ENCODE results near the gene GDPD5. TPM values are rescaled to one million over a fixed set of nuclear protein-coding genes. Genes with fewer than 3 reads are reported as not detected.

Gene GDPD5
- total RNA-seq, 2 experiments from 2014 or later = 13.5 to 57.3 TPM

DNA sequence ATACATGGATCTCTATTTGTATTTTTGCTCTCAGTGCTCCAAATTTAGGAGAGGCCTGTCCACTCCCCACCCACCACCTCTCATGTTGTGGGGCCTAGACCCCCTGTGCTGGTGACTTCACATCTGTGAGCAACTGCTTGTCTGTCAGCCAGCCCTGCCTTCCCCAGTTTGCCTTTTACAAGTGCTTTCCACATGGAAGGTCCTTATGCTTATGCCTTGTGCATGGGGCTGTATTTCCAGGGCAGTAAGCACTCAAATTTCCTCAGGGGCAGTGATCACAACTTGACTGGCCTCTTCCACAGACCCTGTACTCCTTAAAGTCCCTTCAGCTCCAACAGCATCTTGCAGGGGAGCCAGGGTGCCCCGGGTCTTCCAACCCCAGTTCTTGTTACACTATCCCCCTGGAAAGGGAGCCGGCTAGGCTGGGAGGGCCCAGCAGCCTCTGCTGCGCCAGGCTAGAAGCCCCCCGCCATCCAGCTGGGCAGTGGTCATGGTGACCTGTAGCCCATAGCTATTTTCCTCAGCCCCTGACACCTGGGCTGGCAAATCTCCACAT, 29.9 kb downstream of the GDPD5 start:
- POLR2A ChIA-PET = no interaction called here
- TF ChIP-seq, protein P1, sequence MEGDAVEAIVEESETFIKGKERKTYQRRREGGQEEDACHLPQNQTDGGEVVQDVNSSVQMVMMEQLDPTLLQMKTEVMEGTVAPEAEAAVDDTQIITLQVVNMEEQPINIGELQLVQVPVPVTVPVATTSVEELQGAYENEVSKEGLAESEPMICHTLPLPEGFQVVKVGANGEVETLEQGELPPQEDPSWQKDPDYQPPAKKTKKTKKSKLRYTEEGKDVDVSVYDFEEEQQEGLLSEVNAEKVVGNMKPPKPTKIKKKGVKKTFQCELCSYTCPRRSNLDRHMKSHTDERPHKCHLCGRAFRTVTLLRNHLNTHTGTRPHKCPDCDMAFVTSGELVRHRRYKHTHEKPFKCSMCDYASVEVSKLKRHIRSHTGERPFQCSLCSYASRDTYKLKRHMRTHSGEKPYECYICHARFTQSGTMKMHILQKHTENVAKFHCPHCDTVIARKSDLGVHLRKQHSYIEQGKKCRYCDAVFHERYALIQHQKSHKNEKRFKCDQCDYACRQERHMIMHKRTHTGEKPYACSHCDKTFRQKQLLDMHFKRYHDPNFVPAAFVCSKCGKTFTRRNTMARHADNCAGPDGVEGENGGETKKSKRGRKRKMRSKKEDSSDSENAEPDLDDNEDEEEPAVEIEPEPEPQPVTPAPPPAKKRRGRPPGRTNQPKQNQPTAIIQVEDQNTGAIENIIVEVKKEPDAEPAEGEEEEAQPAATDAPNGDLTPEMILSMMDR (conservative IDR thresholded peaks at IDR 0.05; ENCODE audit: low read length) = no peak
- no peak for TF ChIP-seq EZH2phosphoT487 (IDR thresholded peaks at IDR 0.05; ENCODE audit: borderline replicate concordance, low read depth, low read length)
- H4K20me1 ChIP-seq (ENCODE audit: insufficient read depth, low read length) = no peaks in the 10 kb centered on the region
- H3K36me3 ChIP-seq (ENCODE audit: insufficient read depth, low read length) = no peaks in the 10 kb centered on the region
- BruUV-seq (replicated peaks) = no TSS peak
- CTCF ChIA-PET (ENCODE audit: unreplicated experiment) = no interaction called here
- H3K9me2 ChIP-seq (ENCODE audit: insufficient read depth, low read length) = no peaks in the 10 kb centered on the region
- H3K4me1 ChIP-seq (ENCODE audit: insufficient read depth, low read length, poor library complexity, severe bottlenecking) = peaks cover 14% of the 10 kb centered on the region
- H3K4me2 ChIP-seq (ENCODE audit: low read length) = no peak overlapping the region
- H3K27ac ChIP-seq (ENCODE audit: low read depth, low read length, poor library complexity, severe bottlenecking) = no peak overlapping the region
- DNase-seq (ENCODE audit: low spot score) = no peak
- H2AFZ ChIP-seq (ENCODE audit: low read length) = no peak overlapping the region
- no peaks in the 10 kb centered on the region for H3K9me3 ChIP-seq (ENCODE audit: low read length)
- H3K4me3 ChIP-seq (ENCODE audit: low read depth, low read length, poor library complexity, severe bottlenecking) = no peak overlapping the region
- intact Hi-C loops (cut with micrococcal nuclease; ENCODE audit: unreplicated experiment) = no loop called here
- no peaks in the 10 kb centered on the region for H3K79me2 ChIP-seq (ENCODE audit: insufficient read depth, low read depth, low read length)

DNA sequence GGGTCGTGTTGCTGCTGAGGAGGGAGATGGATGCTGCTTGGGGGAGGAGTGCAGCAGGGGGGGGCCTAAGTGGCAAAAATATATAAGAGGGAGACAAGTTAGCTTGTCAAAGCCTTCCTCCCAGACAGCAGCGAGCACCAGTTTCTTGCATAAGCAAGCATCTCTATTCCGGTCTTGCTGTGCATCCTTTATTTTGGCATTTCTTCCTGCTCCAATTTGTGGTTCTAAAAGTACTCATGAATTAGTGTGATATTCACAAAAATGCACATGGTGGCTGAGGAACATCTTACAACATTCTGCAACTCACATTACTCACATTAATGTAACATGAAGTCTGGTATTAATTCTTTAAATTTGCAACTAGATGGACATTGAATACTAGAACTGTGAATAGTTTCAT, 32.1 kb downstream of the GDPD5 start:
- H4K20me1 ChIP-seq (ENCODE audit: insufficient read depth, low read length) = no peaks in the 10 kb centered on the region
- H3K4me3 ChIP-seq (ENCODE audit: low read depth, low read length, poor library complexity, severe bottlenecking) = no peak overlapping the region
- BruUV-seq (replicated peaks) = no TSS peak
- no peak overlapping the region for H2AFZ ChIP-seq (ENCODE audit: low read length)
- intact Hi-C loops (cut with micrococcal nuclease; ENCODE audit: unreplicated experiment) = no loop called here
- POLR2A ChIA-PET = interaction anchor here (0.7 kb wide), 1 partner anchor 8 kb away, joined by 3 read pairs; no protein-coding TSS in a partner anchor
- peaks cover 14% of the 10 kb centered on the region for H3K4me1 ChIP-seq (ENCODE audit: insufficient read depth, low read length, poor library complexity, severe bottlenecking)
- H3K79me2 ChIP-seq (ENCODE audit: insufficient read depth, low read depth, low read length) = no peaks in the 10 kb centered on the region
- CTCF ChIA-PET (ENCODE audit: unreplicated experiment) = no interaction called here
- no peak for TF ChIP-seq EZH2phosphoT487 (IDR thresholded peaks at IDR 0.05; ENCODE audit: borderline replicate concordance, low read depth, low read length)
- TF ChIP-seq, protein P1 (conservative IDR thresholded peaks at IDR 0.05; ENCODE audit: low read length) = no peak
- H3K27ac ChIP-seq (ENCODE audit: low read depth, low read length, poor library complexity, severe bottlenecking) = no peak overlapping the region
- no peak for DNase-seq (ENCODE audit: low spot score)
- H3K36me3 ChIP-seq (ENCODE audit: insufficient read depth, low read length) = no peaks in the 10 kb centered on the region
- no peak overlapping the region for H3K4me2 ChIP-seq (ENCODE audit: low read length)
- no peaks in the 10 kb centered on the region for H3K9me2 ChIP-seq (ENCODE audit: insufficient read depth, low read length)
- no peaks in the 10 kb centered on the region for H3K9me3 ChIP-seq (ENCODE audit: low read length)

DNA sequence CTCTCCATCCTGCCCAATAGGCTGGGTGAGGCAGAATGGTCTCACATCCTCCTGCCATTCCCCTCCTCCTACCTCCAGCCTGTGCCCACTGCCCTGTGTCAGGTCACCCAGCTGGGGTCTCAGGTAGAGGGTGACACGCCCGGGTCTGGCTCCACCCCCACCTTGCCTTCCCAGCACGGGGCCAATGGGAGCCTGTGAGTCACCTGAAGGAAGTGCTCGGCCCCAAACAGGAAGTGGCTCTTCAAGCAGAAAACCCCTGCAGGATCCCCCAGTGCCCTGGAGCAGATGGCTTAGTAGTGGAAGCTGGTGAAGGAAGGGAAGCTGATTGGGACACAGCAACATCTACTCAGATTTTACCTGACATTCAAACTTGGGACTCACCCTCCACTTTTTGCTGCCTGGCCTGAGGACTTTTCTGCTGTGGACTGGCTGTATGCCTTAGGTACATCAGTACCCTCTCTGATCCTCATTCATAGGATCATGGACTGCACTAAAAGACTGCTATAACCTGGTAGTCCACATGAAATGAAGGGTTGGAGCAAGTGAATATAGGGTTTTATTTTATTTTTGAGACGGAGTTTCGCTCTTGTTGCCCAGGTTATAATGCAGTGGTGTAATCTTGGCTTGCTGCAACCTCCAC, 33.4 kb downstream of the GDPD5 start:
- TF ChIP-seq EZH2phosphoT487 (IDR thresholded peaks at IDR 0.05; ENCODE audit: borderline replicate concordance, low read depth, low read length) = no peak
- Histone ChIP-seq H3K4me2 (ENCODE audit: low read length) (peak overlapping the region; percentile 61), H2AFZ (ENCODE audit: low read length) (peak overlapping the region; percentile 92), H3K9me2 (ENCODE audit: insufficient read depth, low read length) (no peaks in the 10 kb centered on the region), H3K4me1 (ENCODE audit: insufficient read depth, low read length, poor library complexity, severe bottlenecking) (peaks cover 14% of the 10 kb centered on the region), H4K20me1 (ENCODE audit: insufficient read depth, low read length) (no peaks in the 10 kb centered on the region), H3K27ac (ENCODE audit: low read depth, low read length, poor library complexity, severe bottlenecking) (peak overlapping the region; percentile 17), H3K9me3 (ENCODE audit: low read length) (no peaks in the 10 kb centered on the region), H3K36me3 (ENCODE audit: insufficient read depth, low read length) (no peaks in the 10 kb centered on the region), H3K4me3 (ENCODE audit: low read depth, low read length, poor library complexity, severe bottlenecking) (peak overlapping the region; percentile 29), H3K79me2 (ENCODE audit: insufficient read depth, low read depth, low read length) (no peaks in the 10 kb centered on the region)
- BruUV-seq (replicated peaks) = no TSS peak
- POLR2A ChIA-PET = interaction anchor here (0.6 kb wide), 1 partner anchor 794 kb away, joined by 3 read pairs; no protein-coding TSS in a partner anchor
- CTCF ChIA-PET (ENCODE audit: unreplicated experiment) = interaction anchor here (0.6 kb wide), 1 partner anchor 44 kb away, joined by 3 read pairs; no protein-coding TSS in a partner anchor
- DNase-seq (ENCODE audit: low spot score) = peak; percentile 71
- intact Hi-C loops (cut with micrococcal nuclease; ENCODE audit: unreplicated experiment) = no loop called here
